Activated naive CD4-positive, alpha-beta T cell treated with anti-CD3 and anti-CD28 coated beads, Interleukin-2, amount 10 ng/mL, durations not matched to agents 7 days and 5 days (primary cell): Measurements from ENCODE around the gene ARHGAP35.

Source experiments
- CTCF ChIA-PET: fragments of 350-600 bp; sonication (Branson Sonifier 250); formaldehyde crosslinking; loops from one replicate; lab custom pipeline; 2021; ENCODE audit warnings: antibody characterized with exemption; lab: Charles Lee
- DNase-seq: peaks from one replicate; pipeline ENCODE4 v3.0.0-alpha.2; 2020
- H3K27ac Mint-ChIP-seq: one replicate; pipeline ENCODE4 v1.8.0; 2021; ENCODE audit warnings: mild to moderate bottlenecking, moderate library complexity, mixed read lengths
- H3K27me3 Mint-ChIP-seq: one replicate; pipeline ENCODE4 v1.8.0; 2021; ENCODE audit warnings: mild to moderate bottlenecking, mixed read lengths
- H3K36me3 Mint-ChIP-seq: one replicate; pipeline ENCODE4 v1.8.0; 2021; ENCODE audit warnings: mixed read lengths
- H3K4me1 Mint-ChIP-seq: one replicate; pipeline ENCODE4 v1.8.0; 2021; ENCODE audit warnings: mixed read lengths
- H3K4me3 Mint-ChIP-seq: one replicate; pipeline ENCODE4 v1.8.0; 2021; ENCODE audit warnings: mild to moderate bottlenecking, moderate library complexity, mixed read lengths
- H3K9me3 Mint-ChIP-seq: one replicate; pipeline ENCODE4 v1.8.0; 2021; ENCODE audit warnings: mixed read lengths

The ARHGAP35 gene

GRCh38 chr19:46834121-46834520 is 26.7 kb upstream of the ARHGAP35 start:
- H3K4me3 Mint-ChIP-seq, result no peak overlapping the region
- CTCF ChIA-PET, result interaction anchor here (1.2 to 2.2 kb wide), 2 partner anchors 77 to 80 kb away, joined by 4 to 10 read pairs; no protein-coding TSS in a partner anchor
- peaks cover 9% of the 10 kb centered on the region for H3K27me3 Mint-ChIP-seq

GRCh38 chr19:46834984-46835383 is 25.8 kb upstream of the ARHGAP35 start:
- Mint-ChIP-seq H3K27me3 (peaks cover 6% of the 10 kb centered on the region), H3K9me3 (no peaks in the 10 kb centered on the region), H3K4me1 (no peaks in the 10 kb centered on the region), H3K27ac (no peak overlapping the region), H3K4me3 (no peak overlapping the region), H3K36me3 (peaks cover 11% of the 10 kb centered on the region)
- no peak for DNase-seq
- CTCF ChIA-PET, result interaction anchor here (2.2 kb wide), 1 partner anchor 78 kb away, joined by 10 read pairs; no protein-coding TSS in a partner anchor

More at GRCh38 chr19:46834121-46834520, 26.7 kb upstream of the ARHGAP35 start:
- H3K36me3 Mint-ChIP-seq, result peaks cover 9% of the 10 kb centered on the region
- no peaks in the 10 kb centered on the region for H3K4me1 Mint-ChIP-seq
- no peak overlapping the region for H3K27ac Mint-ChIP-seq
- H3K9me3 Mint-ChIP-seq, result no peaks in the 10 kb centered on the region
- no peak for DNase-seq

- Mint-ChIP-seq H3K9me3 (no peaks in the 10 kb centered on the region), H3K4me3 (no peak overlapping the region), H3K27ac (no peak overlapping the region), H3K4me1 (peaks cover 4% of the 10 kb centered on the region), H3K27me3 (no peaks in the 10 kb centered on the region), H3K36me3 (peaks cover 20% of the 10 kb centered on the region)
- no peak for DNase-seq
- CTCF ChIA-PET, result interaction anchor here (7.0 to 9.8 kb wide), 2 partner anchors 80 to 86 kb away, joined by 83 to 124 read pairs; no protein-coding TSS in a partner anchor
These were observed 22.6 kb upstream of the ARHGAP35 start for GRCh38 chr19:46838160-46838559.

GRCh38 chr19:46839752-46840497 is 20.9 kb upstream of the ARHGAP35 start:
- Mint-ChIP-seq H3K27ac (peak overlapping the region; percentile 14), H3K27me3 (no peaks in the 10 kb centered on the region), H3K36me3 (peaks cover 25% of the 10 kb centered on the region), H3K9me3 (no peaks in the 10 kb centered on the region), H3K4me3 (no peak overlapping the region), H3K4me1 (peaks cover 4% of the 10 kb centered on the region)
- no peak for DNase-seq
- CTCF ChIA-PET, result interaction anchor here (0.8 to 9.8 kb wide), 23 partner anchors 9 to 228 kb away, joined by 3 to 124 read pairs (median 6); partner anchors contain the start of genes AP2S1 and SLC1A5

- H3K27me3 Mint-ChIP-seq, result no peaks in the 10 kb centered on the region
- H3K9me3 Mint-ChIP-seq, result no peaks in the 10 kb centered on the region
- CTCF ChIA-PET, result interaction anchor here (0.7 to 9.8 kb wide), 26 partner anchors 9 to 228 kb away, joined by 3 to 124 read pairs (median 5); partner anchors contain the start of genes AP2S1 and SLC1A5
- no peak overlapping the region for H3K27ac Mint-ChIP-seq
- DNase-seq, result peak; percentile 73
- H3K36me3 Mint-ChIP-seq, result peaks cover 25% of the 10 kb centered on the region
- no peak overlapping the region for H3K4me3 Mint-ChIP-seq
- H3K4me1 Mint-ChIP-seq, result peaks cover 4% of the 10 kb centered on the region
These were observed 20.3 kb upstream of the ARHGAP35 start for GRCh38 chr19:46840498-46840942.

GRCh38 chr19:46841458-46842083 is 19.2 kb upstream of the ARHGAP35 start:
- Mint-ChIP-seq H3K27me3 (no peaks in the 10 kb centered on the region), H3K4me3 (no peak overlapping the region), H3K36me3 (peaks cover 26% of the 10 kb centered on the region), H3K9me3 (no peaks in the 10 kb centered on the region), H3K4me1 (peaks cover 6% of the 10 kb centered on the region), H3K27ac (no peak overlapping the region)
- no peak for DNase-seq
- CTCF ChIA-PET, result interaction anchor here (1.0 to 9.8 kb wide), 12 partner anchors 18 to 172 kb away, joined by 4 to 124 read pairs (median 9); no protein-coding TSS in a partner anchor

- Mint-ChIP-seq H3K4me3 (no peak overlapping the region), H3K27me3 (no peaks in the 10 kb centered on the region), H3K9me3 (no peaks in the 10 kb centered on the region), H3K27ac (no peak overlapping the region), H3K4me1 (peaks cover 9% of the 10 kb centered on the region), H3K36me3 (peaks cover 29% of the 10 kb centered on the region)
- no peak for DNase-seq
- CTCF ChIA-PET, result interaction anchor here (0.8 to 9.8 kb wide), 2 partner anchors 85 to 91 kb away, joined by 5 to 124 read pairs; no protein-coding TSS in a partner anchor
These were observed 18.0 kb upstream of the ARHGAP35 start for GRCh38 chr19:46842791-46843190.

- no peak for DNase-seq
- H3K9me3 Mint-ChIP-seq, result no peaks in the 10 kb centered on the region
- peaks cover 25% of the 10 kb centered on the region for H3K36me3 Mint-ChIP-seq
- no peaks in the 10 kb centered on the region for H3K27me3 Mint-ChIP-seq
- CTCF ChIA-PET, result interaction anchor here (1.4 to 9.8 kb wide), 2 partner anchors 86 to 92 kb away, joined by 3 to 124 read pairs; no protein-coding TSS in a partner anchor
- peak overlapping the region; percentile 24 for H3K27ac Mint-ChIP-seq
- H3K4me3 Mint-ChIP-seq, result no peak overlapping the region
- H3K4me1 Mint-ChIP-seq, result peaks cover 11% of the 10 kb centered on the region
These were observed 16.7 kb upstream of the ARHGAP35 start for GRCh38 chr19:46844067-46844489.

- H3K27ac Mint-ChIP-seq, result peak overlapping the region; percentile 63
- CTCF ChIA-PET, result no interaction called here
These were observed 14.8 kb upstream of the ARHGAP35 start for GRCh38 chr19:46845959-46846459.

GRCh38 chr19:46847528-46847927 is 13.3 kb upstream of the ARHGAP35 start:
- Mint-ChIP-seq H3K4me3 (no peak overlapping the region), H3K27me3 (peaks cover 7% of the 10 kb centered on the region), H3K4me1 (peaks cover 23% of the 10 kb centered on the region), H3K27ac (no peak overlapping the region), H3K36me3 (peaks cover 20% of the 10 kb centered on the region), H3K9me3 (no peaks in the 10 kb centered on the region)
- peak; percentile 15 for DNase-seq
- CTCF ChIA-PET, result no interaction called here

More at GRCh38 chr19:46845959-46846459, 14.8 kb upstream of the ARHGAP35 start:
- DNase-seq, result peak; percentile 17
- H3K4me1 Mint-ChIP-seq, result peaks cover 23% of the 10 kb centered on the region
- H3K9me3 Mint-ChIP-seq, result no peaks in the 10 kb centered on the region
- H3K36me3 Mint-ChIP-seq, result peaks cover 22% of the 10 kb centered on the region
- no peaks in the 10 kb centered on the region for H3K27me3 Mint-ChIP-seq
- no peak overlapping the region for H3K4me3 Mint-ChIP-seq

- Mint-ChIP-seq H3K36me3 (peaks cover 12% of the 10 kb centered on the region), H3K4me3 (no peak overlapping the region), H3K27ac (no peak overlapping the region), H3K4me1 (peaks cover 23% of the 10 kb centered on the region), H3K27me3 (peaks cover 7% of the 10 kb centered on the region), H3K9me3 (no peaks in the 10 kb centered on the region)
- no peak for DNase-seq
- CTCF ChIA-PET, result interaction anchor here (1.1 kb wide), 1 partner anchor 94 kb away, joined by 5 read pairs; no protein-coding TSS in a partner anchor
These were observed 12.4 kb upstream of the ARHGAP35 start for GRCh38 chr19:46848389-46848788.

- H3K27ac Mint-ChIP-seq, result peak overlapping the region; percentile 83
- CTCF ChIA-PET, result interaction anchor here (0.6 to 1.6 kb wide), 4 partner anchors 9 to 191 kb away, joined by 3 to 5 read pairs (median 3); no protein-coding TSS in a partner anchor
- peaks cover 26% of the 10 kb centered on the region for H3K4me1 Mint-ChIP-seq
- peaks cover 8% of the 10 kb centered on the region for H3K36me3 Mint-ChIP-seq
- H3K9me3 Mint-ChIP-seq, result no peaks in the 10 kb centered on the region
- H3K4me3 Mint-ChIP-seq, result peak overlapping the region; percentile 92
- peaks cover 16% of the 10 kb centered on the region for H3K27me3 Mint-ChIP-seq
- DNase-seq, result peak; percentile 19
These were observed 11.2 kb upstream of the ARHGAP35 start for GRCh38 chr19:46849610-46850009.

GRCh38 chr19:46850228-46851203 is 10.3 kb upstream of the ARHGAP35 start, which contains the start of gene AP2S1:
Gene AP2S1, minus strand, starts transcription at chr19:46850846. Its CDS starts 80 bp downstream, at chr19:46850766.
- Mint-ChIP-seq H3K36me3 (peaks cover 8% of the 10 kb centered on the region), H3K27me3 (peaks cover 16% of the 10 kb centered on the region), H3K9me3 (no peaks in the 10 kb centered on the region), H3K4me3 (peak within 1 kb of the TSS; percentile 92), H3K4me1 (peaks cover 29% of the 10 kb centered on the region), H3K27ac (peak within 1 kb of the TSS; percentile 83)
- CTCF ChIA-PET, result interaction anchor here (0.7 to 1.7 kb wide), 6 partner anchors 10 to 140 kb away, joined by 3 to 9 read pairs (median 3); no protein-coding TSS in a partner anchor
- peak; percentile 96 for DNase-seq
